Activated T-helper 9 cell treated with anti-CD3 and anti-CD28 coated beads, Interleukin-2, amount 50 U/mL, for 16 hours (primary cell): ENCODE data around the gene CDK4.

Experiments
- DNase-seq: peaks from one replicate; pipeline ENCODE4 v3.0.0-alpha.2; 2020; ENCODE audit warnings: low read depth

The CDK4 gene

GRCh38 chr12:57771873-57772428, 19.8 kb upstream of the CDK4 start, which contains the start of gene METTL1:
METTL1 (minus strand) TSS chr12:57772105; CDS start chr12:57772083, 22 bp downstream.
- DNase-seq = peak; percentile 89

GRCh38 chr12:57771236-57771872, 19.2 kb upstream of the CDK4 start:
- DNase-seq = peak; percentile 78

GRCh38 chr12:57770734-57771133, 18.6 kb upstream of the CDK4 start:
- no peak for DNase-seq

GRCh38 chr12:57769594-57769993, 17.5 kb upstream of the CDK4 start:
- no peak for DNase-seq

DNA sequence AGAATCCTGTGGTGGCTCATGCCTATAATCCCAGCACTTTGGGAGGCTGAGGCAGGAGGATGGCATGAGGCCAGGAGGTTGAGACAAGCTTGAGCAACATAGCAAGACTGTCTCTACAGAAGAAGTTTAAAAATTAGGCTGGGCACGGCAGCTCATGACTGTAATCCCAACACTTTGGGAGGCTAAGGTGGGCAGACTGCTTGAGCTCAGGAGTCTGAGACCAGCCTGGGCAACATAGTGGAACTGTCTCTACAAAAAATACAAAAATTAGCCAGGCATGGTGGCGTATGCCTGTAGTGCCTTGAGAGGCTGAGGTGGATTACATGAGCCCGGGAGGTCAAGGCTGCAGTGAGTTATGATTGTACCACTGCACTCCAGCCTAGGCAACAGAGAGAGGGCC, 15.8 kb upstream of the CDK4 start:
- no peak for DNase-seq

DNA sequence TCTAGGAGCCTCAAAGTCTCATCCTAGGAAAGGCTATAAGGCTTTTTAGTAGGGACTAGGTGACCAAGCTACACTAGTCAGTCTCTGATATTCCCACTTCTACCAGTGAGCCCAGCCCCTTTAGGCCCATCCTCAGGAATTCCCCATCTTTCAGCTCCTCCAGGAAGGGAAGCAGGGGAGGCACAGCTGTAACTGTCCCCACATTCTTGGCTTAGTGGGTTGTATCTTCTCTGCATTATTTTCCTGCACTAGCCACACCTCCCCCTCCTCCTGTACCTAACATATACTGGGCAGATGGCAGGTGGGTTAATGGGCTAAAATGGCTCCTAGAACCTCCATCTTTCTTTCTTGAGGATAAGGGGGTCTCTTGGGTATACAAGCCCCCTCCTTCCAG, 15.2 kb upstream of the CDK4 start:
- no peak for DNase-seq

GRCh38 chr12:57766464-57767304, 14.6 kb upstream of the CDK4 start, which contains the start of gene CYP27B1:
CYP27B1 (minus strand) TSS chr12:57767078; CDS start chr12:57767041, 37 bp downstream.
- no peak for DNase-seq

DNA sequence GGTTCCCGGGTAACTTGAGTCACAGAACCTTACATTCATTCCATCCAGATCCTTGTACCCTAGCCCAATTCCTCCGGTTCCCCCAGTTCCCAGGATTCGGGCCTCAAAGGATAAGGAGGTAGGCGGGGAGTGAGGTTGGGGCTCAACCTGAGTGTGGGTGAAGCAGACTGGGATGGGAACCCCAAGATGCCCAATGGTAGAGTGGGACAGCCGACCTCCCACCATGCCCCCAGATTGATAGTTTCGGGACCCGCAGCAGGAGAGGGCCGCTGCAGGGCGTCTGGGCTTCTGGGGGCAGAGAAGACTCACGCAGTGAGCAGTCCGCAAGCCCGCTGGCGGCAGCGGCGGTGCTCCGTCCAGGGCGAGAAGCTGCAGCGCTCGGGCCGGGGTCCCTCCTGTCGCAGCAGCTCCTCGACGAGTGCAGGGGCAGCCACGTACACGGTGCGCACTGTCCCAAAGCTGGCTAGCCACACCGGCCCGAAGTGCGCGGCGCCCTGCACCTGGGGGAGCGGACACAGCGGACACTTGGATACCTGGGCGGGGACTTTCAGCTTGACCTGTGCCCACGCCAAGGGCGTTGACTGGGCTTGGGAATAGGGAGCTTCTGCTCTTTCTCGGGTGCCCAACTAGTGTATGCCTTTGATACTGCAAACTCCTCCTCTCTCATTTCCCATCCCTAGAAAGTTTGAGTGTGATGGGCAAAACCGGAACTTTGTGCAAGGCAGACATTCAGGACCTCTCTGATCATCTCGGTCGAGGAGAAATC, 13.8 kb upstream of the CDK4 start:
- no peak for DNase-seq

- DNase-seq = peak; percentile 45
Observed at GRCh38 chr12:57765003-57765697, 13.0 kb upstream of the CDK4 start.

GRCh38 chr12:57764662-57765002, 12.5 kb upstream of the CDK4 start:
- DNase-seq = no peak

DNA sequence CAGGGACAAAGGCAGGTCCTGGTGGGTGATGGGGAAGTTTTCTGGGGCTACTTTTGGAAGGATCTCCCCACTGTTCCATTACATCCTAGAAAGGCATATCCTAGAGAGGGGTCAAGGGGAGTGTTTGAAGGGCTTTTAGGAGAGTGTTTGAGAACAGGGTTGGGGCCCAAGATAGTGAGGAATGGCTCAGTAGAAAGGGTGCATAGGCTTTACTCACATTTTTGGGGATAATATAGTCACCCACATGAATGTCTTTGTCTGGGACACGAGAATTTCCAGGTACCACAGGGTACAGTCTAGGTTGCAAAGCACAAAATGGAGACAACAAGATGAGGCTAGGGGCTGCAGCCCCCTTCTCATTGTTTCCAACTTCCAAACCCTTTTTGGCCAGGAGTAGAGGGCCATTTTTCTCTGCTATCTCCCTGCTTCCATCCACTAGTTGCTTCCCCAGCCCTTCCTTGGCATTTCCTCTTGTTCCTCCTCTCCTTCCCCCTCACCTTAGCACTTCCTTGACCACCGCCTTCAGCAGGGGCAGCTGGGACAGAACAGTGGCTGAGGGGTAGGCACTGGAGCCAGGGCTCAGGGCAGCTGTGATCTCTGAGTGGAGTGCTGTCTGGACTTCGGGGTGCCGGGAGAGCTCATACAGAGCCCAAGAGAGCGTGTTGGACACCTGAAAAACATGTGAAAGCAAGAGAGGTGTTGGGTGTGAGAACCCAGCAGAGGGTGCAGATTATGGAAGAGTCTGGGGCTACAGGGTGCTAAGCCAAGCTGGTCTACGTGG, 12.0 kb upstream of the CDK4 start:
- no peak for DNase-seq

DNA sequence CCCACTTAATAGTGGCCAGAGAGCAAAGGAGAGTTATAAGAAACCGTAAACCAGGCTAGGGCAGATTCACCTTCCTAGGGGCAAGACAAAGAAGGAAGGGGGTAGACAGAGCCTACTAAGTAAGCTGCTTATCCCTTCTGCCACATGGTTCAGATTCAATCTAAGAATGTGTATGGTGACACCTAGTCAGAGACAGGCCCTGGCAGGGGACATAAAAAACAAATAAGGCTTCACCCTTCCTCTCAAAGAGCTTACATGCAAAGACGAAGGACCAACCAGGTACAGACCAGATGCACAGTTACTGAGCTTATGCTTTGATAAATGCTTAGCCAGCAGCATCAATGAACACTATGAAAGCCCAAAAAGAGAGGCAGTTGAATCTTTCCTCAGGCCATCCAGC, 10.4 kb upstream of the CDK4 start:
- DNase-seq = no peak

DNA sequence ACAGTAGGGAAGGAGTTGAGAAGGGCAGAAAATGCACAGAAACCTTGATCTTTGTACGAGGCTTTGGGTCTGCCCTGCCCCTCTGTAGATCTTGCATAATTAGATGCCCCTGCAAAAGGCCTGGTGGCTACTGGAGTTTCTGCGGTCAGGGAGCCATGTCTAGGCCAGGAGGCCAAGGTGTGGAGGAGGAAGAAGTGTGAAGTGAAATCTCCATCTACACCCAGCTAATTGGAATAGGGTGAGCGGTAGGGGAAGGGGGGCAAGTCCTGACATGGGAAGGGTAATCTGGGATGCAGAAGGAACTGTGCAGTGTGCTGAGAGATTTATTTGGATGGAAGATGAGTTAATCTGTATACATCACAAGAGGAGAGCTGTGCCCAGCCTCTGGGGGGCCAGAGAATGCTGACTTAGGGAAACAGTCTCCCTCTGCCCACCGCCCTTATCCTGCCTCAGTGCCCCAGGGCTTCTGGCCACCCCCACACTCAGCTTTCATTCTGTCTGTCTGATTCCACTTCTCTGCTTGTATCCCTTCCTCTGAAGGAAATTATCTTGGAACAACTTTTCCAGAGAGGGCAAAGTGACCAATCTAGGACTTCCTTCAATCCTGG, 9.4 kb upstream of the CDK4 start:
- no peak for DNase-seq

- no peak for DNase-seq
Observed at GRCh38 chr12:57760347-57760982, 8.4 kb upstream of the CDK4 start.

GRCh38 chr12:57759360-57759980, 7.4 kb upstream of the CDK4 start:
- DNase-seq = no peak

GRCh38 chr12:57758552-57759359, 6.6 kb upstream of the CDK4 start:
- DNase-seq = no peak

- DNase-seq = no peak
Observed at GRCh38 chr12:57757771-57758170, 5.7 kb upstream of the CDK4 start.

DNA sequence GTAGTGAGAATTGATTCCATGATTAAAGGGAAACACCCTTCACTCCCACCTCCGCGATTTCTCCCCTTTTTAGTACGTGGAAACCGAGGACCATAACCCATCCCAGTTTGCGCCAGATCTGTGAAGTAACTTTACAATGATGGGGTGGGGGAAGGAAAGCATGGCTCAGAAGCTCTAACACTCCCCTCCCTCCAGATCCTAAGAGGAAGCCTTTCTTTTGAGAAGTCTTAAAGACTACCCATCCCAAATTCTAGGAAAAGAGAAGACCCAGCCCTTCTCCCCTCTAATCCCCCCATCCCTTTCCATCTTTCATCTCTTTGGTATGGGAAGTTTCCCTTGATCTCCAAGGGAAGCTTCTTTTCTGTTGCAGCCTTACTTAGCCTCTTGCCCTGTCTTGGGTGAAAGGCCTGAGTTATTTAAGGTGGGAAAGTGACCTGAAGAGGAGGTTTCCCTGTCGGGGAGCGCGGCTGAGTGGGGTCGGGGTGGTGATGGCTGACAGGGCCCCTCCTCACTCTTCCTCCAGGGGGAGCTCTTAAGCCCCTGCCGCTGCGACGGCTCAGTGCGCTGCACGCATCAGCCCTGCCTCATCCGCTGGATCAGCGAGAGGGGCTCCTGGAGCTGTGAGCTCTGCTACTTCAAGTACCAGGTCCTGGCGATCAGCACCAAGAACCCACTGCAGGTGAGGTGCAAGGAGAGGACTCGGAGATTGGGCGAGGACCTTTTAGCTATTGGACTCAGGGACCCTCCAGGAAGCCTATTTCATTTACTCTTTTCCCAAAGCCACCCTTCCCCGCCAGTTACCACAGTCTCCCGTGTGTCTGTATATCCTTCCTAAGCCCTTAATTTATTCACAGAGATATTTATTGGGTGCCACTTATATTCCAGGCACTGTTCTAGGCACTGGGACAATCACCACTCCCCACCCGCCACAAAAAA, 4.6 kb upstream of the CDK4 start:
- DNase-seq = peak; percentile 62
